ENCODE results near the gene PKN3. TPM values are rescaled to one million over a fixed set of nuclear protein-coding genes. Genes with fewer than 3 reads are reported as not detected.

PKN3 gene
- polyA plus RNA-seq, 1 donor (not counting 4 experiments of a cell fraction or from before 2014, with no cell fraction given): 1.3 TPM

DNA sequence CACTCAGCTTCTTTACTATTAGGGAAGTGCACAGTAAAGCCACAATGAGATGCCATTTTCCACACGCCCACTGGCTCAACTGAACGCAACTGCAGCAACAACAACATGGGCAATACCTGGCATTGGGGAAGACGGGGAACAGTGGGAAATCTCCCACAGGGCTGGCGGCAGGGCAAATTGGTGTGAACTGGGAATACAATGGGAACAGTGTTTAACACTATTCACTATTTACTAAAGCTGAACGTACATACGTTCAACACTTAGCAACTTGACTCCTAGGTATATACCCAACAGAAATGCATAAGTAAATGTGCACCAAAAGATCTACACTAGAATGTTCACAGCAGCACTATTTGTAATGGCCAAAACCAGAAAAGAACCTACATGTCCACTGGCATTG is 55.3 kb downstream of the PKN3 start:
- FAIRE-seq (no peak), DNase-seq (ENCODE audit: low read depth, low spot score) (no peak)
- no peak overlapping the region for H3K4me2 ChIP-seq (ENCODE audit: control insufficient read depth, extremely low read depth, insufficient read depth, low read depth, low read length)
- H3K27ac ChIP-seq (ENCODE audit: control insufficient read depth, insufficient read depth, low read length): no peak overlapping the region
- H2AFZ ChIP-seq (ENCODE audit: control insufficient read depth, low read length): no peak overlapping the region
- no peaks in the 10 kb centered on the region for H3K4me1 ChIP-seq (ENCODE audit: control insufficient read depth, extremely low read depth, insufficient read depth, low read length)
- dilution Hi-C loops (cut with MboI; ENCODE audit: extremely low pct_ligation_motif_present, low sequenced_read_pairs): no loop called here
- no peak overlapping the region for H3K4me3 ChIP-seq (ENCODE audit: control insufficient read depth in 2 of 3, extremely low read depth in 1 of 3, insufficient read depth in 2 of 3, low read depth in 1 of 3, low read length in 3 of 3)
- no peaks in the 10 kb centered on the region for H3K79me2 ChIP-seq (ENCODE audit: control insufficient read depth, insufficient read depth, low read length)
- no peaks in the 10 kb centered on the region for H4K20me1 ChIP-seq (ENCODE audit: control insufficient read depth, extremely low read depth, insufficient read depth, low read length)
- H3K27me3 ChIP-seq (ENCODE audit: control insufficient read depth, extremely low read depth, insufficient read depth, low read length): no peaks in the 10 kb centered on the region
- TF ChIP-seq CTCF (optimal IDR thresholded peaks at IDR 0.05 in 1 of 3, IDR thresholded peaks at IDR 0.05 in 1 of 3, conservative IDR thresholded peaks at IDR 0.05 in 1 of 3; ENCODE audit: extremely low read depth in 1 of 3, insufficient read depth in 2 of 3, low read length in 3 of 3): no peak
- TF ChIP-seq EZH2 (IDR thresholded peaks at IDR 0.05; ENCODE audit: low read length): no peak
- no peaks in the 10 kb centered on the region for H3K9me3 ChIP-seq (ENCODE audit: control insufficient read depth, low read depth, low read length)
- H3K9ac ChIP-seq (ENCODE audit: control insufficient read depth, extremely low read depth, insufficient read depth, low read length): no peak overlapping the region
- peaks cover 0 to 6% of the 10 kb centered on the region in 2 experiments for H3K36me3 ChIP-seq (ENCODE audit: control insufficient read depth in 2 of 2, extremely low read depth in 1 of 2, insufficient read depth in 2 of 2, low read length in 2 of 2)
- no peaks in the 10 kb centered on the region for H3K9me1 ChIP-seq (ENCODE audit: control insufficient read depth, extremely low read depth, insufficient read depth, low read length)

DNA sequence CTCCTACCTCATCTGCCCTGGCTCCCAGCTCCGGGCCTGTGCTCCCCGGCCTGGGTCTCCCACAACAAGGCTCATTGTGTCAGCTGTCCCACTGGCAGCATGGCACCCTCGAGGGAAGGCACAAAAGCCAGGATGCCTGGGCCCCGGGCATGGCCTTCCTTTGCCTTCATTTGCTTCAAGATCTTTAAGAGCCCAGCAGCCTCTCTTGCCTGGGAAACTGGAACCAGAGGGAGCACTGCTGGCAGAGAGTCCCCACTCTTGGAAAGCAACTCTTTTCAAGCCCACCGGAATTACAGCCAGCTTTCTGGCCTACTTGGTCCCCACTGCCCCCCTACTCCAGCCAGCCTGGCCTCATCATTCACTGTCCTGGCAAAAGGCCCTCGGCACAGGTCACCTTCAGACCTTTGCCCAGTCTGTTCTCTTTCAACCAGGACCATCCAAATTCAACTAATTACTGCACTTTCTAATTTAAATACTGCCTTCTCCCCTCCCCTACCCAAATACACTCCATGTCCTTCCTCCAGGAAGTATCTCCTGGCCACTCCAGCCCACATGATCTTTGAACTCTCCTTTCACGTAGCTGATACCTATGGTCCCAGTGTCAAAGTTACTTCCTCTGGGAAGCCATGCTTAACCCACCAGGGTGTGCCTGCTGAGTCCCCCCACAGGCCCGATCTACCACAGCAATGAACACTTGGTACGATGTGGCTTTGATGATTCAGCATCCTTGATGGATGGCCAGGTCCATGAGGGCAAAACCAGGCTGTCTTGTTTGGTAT is 60.6 kb downstream of the PKN3 start:
- no peaks in the 10 kb centered on the region for H3K4me1 ChIP-seq (ENCODE audit: control insufficient read depth, extremely low read depth, insufficient read depth, low read length)
- H3K36me3 ChIP-seq (ENCODE audit: control insufficient read depth in 2 of 2, extremely low read depth in 1 of 2, insufficient read depth in 2 of 2, low read length in 2 of 2): peaks cover 0 to 3% of the 10 kb centered on the region in 2 experiments
- no peaks in the 10 kb centered on the region for H3K27me3 ChIP-seq (ENCODE audit: control insufficient read depth, extremely low read depth, insufficient read depth, low read length)
- dilution Hi-C loops (cut with MboI; ENCODE audit: extremely low pct_ligation_motif_present, low sequenced_read_pairs): no loop called here
- H3K9me1 ChIP-seq (ENCODE audit: control insufficient read depth, extremely low read depth, insufficient read depth, low read length): no peaks in the 10 kb centered on the region
- TF ChIP-seq CTCF (optimal IDR thresholded peaks at IDR 0.05 in 1 of 3, IDR thresholded peaks at IDR 0.05 in 1 of 3, conservative IDR thresholded peaks at IDR 0.05 in 1 of 3; ENCODE audit: extremely low read depth in 1 of 3, insufficient read depth in 2 of 3, low read length in 3 of 3): no peak
- TF ChIP-seq EZH2 (IDR thresholded peaks at IDR 0.05; ENCODE audit: low read length): no peak
- H3K4me3 ChIP-seq (ENCODE audit: control insufficient read depth in 2 of 3, extremely low read depth in 1 of 3, insufficient read depth in 2 of 3, low read depth in 1 of 3, low read length in 3 of 3): no peak overlapping the region
- no peaks in the 10 kb centered on the region for H3K9me3 ChIP-seq (ENCODE audit: control insufficient read depth, low read depth, low read length)
- no peak overlapping the region for H3K4me2 ChIP-seq (ENCODE audit: control insufficient read depth, extremely low read depth, insufficient read depth, low read depth, low read length)
- H3K9ac ChIP-seq (ENCODE audit: control insufficient read depth, extremely low read depth, insufficient read depth, low read length): no peak overlapping the region
- H4K20me1 ChIP-seq (ENCODE audit: control insufficient read depth, extremely low read depth, insufficient read depth, low read length): no peaks in the 10 kb centered on the region
- no peak for DNase-seq (ENCODE audit: low read depth, low spot score)
- no peaks in the 10 kb centered on the region for H3K79me2 ChIP-seq (ENCODE audit: control insufficient read depth, insufficient read depth, low read length)
- no peak overlapping the region for H2AFZ ChIP-seq (ENCODE audit: control insufficient read depth, low read length)
- no peak for FAIRE-seq
- H3K27ac ChIP-seq (ENCODE audit: control insufficient read depth, insufficient read depth, low read length): no peak overlapping the region
